HG02571 (cell line): ENCODE data around the gene MUC5B.
"Not testable (repeated sequence)": the region's sequence is repeated elsewhere in the genome, so short reads cannot be mapped to it uniquely, and the experiment has no call there.

Experiments
- ATAC-seq: cut with Tn5 transposase; IDR thresholded peaks from one replicate; pipeline ENCODE4 v1.9.1; 2021; ENCODE audit warnings: mild to moderate bottlenecking, moderate library complexity; ENCODE audit not compliant: unreplicated experiment

The MUC5B gene

GRCh38 chr11:1242751-1243150 is 19.9 kb downstream of the MUC5B start:
- not testable (repeated sequence) for ATAC-seq

GRCh38 chr11:1243521-1243920 is 20.7 kb downstream of the MUC5B start:
- not testable (repeated sequence) for ATAC-seq

- not testable (repeated sequence) for ATAC-seq
Observed at GRCh38 chr11:1244557-1244956, 21.7 kb downstream of the MUC5B start.

- not testable (repeated sequence) for ATAC-seq
Observed at GRCh38 chr11:1245717-1246116, 22.9 kb downstream of the MUC5B start.

- not testable (repeated sequence) for ATAC-seq
Observed at GRCh38 chr11:1246301-1246700, 23.4 kb downstream of the MUC5B start.

GRCh38 chr11:1247026-1247425 is 24.2 kb downstream of the MUC5B start:
- not testable (repeated sequence) for ATAC-seq

GRCh38 chr11:1248951-1249350 is 26.1 kb downstream of the MUC5B start:
- not testable (repeated sequence) for ATAC-seq

GRCh38 chr11:1250411-1250810 is 27.5 kb downstream of the MUC5B start:
- ATAC-seq: not testable (repeated sequence)

- no peak for ATAC-seq
Observed at GRCh38 chr11:1251236-1251770, 28.4 kb downstream of the MUC5B start.

GRCh38 chr11:1252371-1253102 is 29.7 kb downstream of the MUC5B start:
- no peak for ATAC-seq

GRCh38 chr11:1253103-1253485 is 30.2 kb downstream of the MUC5B start:
- no peak for ATAC-seq

GRCh38 chr11:1254086-1254648 is 31.3 kb downstream of the MUC5B start:
- no peak for ATAC-seq

- no peak for ATAC-seq
Observed at GRCh38 chr11:1254733-1255132, 31.9 kb downstream of the MUC5B start.

GRCh38 chr11:1255151-1255550 is 32.3 kb downstream of the MUC5B start:
- no peak for ATAC-seq

GRCh38 chr11:1256257-1257045 is 33.6 kb downstream of the MUC5B start:
- no peak for ATAC-seq

- no peak for ATAC-seq
Observed at GRCh38 chr11:1257366-1257765, 34.5 kb downstream of the MUC5B start.

- no peak for ATAC-seq
Observed at GRCh38 chr11:1257916-1258315, 35.0 kb downstream of the MUC5B start.

GRCh38 chr11:1258401-1259075 is 35.7 kb downstream of the MUC5B start:
- no peak for ATAC-seq

GRCh38 chr11:1259076-1259461 is 36.2 kb downstream of the MUC5B start:
- ATAC-seq: no peak

- no peak for ATAC-seq
Observed at GRCh38 chr11:1259561-1259960, 36.7 kb downstream of the MUC5B start.

- ATAC-seq: no peak
Observed at GRCh38 chr11:1260023-1260501, 37.2 kb downstream of the MUC5B start.
